Measurements from ENCODE around the gene EARS2. TPM values are rescaled to one million over a fixed set of nuclear protein-coding genes. Genes with fewer than 3 reads are reported as not detected.

Gene EARS2
- total RNA-seq, 1 donor from 2014 or later = 29.0 TPM

GRCh38 chr16:23497543-23497868 is 59.6 kb downstream of the EARS2 start:
- no peak for TF ChIP-seq CTCF (IDR thresholded peaks at IDR 0.05; ENCODE audit: unreplicated experiment)
- Mint-ChIP-seq H3K36me3 (peaks cover 7% of the 10 kb centered on the region), H3K9me3 (no peaks in the 10 kb centered on the region), H3K4me1 (peaks cover 11% of the 10 kb centered on the region), H3K27me3 (ENCODE audit: low read depth) (no peaks in the 10 kb centered on the region), H3K4me3 (peak overlapping the region; percentile 0), H3K27ac (peak overlapping the region; percentile 60)
- DNase-seq (ENCODE audit: low spot score in 2 of 2, unreplicated experiment in 2 of 2) = no peak

GRCh38 chr16:23496821-23497542 is 60.2 kb downstream of the EARS2 start:
- peaks cover 14% of the 10 kb centered on the region for H3K4me1 Mint-ChIP-seq
- no peaks in the 10 kb centered on the region for H3K9me3 Mint-ChIP-seq
- H3K4me3 Mint-ChIP-seq = peak overlapping the region; percentile 0
- peak overlapping the region; percentile 60 for H3K27ac Mint-ChIP-seq
- peaks cover 10% of the 10 kb centered on the region for H3K36me3 Mint-ChIP-seq
- no peak for TF ChIP-seq CTCF (IDR thresholded peaks at IDR 0.05; ENCODE audit: unreplicated experiment)
- H3K27me3 Mint-ChIP-seq (ENCODE audit: low read depth) = no peaks in the 10 kb centered on the region
- DNase-seq (ENCODE audit: low spot score in 2 of 2, unreplicated experiment in 2 of 2) = no peak

- peaks cover 17% of the 10 kb centered on the region for H3K36me3 Mint-ChIP-seq
- H3K4me3 Mint-ChIP-seq = no peak overlapping the region
- TF ChIP-seq CTCF (IDR thresholded peaks at IDR 0.05; ENCODE audit: unreplicated experiment) = no peak
- DNase-seq (ENCODE audit: low spot score in 2 of 2, unreplicated experiment in 2 of 2) = no peak
- H3K27ac Mint-ChIP-seq = no peak overlapping the region
- no peaks in the 10 kb centered on the region for H3K9me3 Mint-ChIP-seq
- H3K4me1 Mint-ChIP-seq = peaks cover 14% of the 10 kb centered on the region
- no peaks in the 10 kb centered on the region for H3K27me3 Mint-ChIP-seq (ENCODE audit: low read depth)
Measured at GRCh38 chr16:23495671-23496070, 61.5 kb downstream of the EARS2 start.

- peaks cover 27% of the 10 kb centered on the region for H3K36me3 Mint-ChIP-seq
- no peak for DNase-seq (ENCODE audit: low spot score in 2 of 2, unreplicated experiment in 2 of 2)
- no peaks in the 10 kb centered on the region for H3K9me3 Mint-ChIP-seq
- no peak overlapping the region for H3K4me3 Mint-ChIP-seq
- no peaks in the 10 kb centered on the region for H3K27me3 Mint-ChIP-seq (ENCODE audit: low read depth)
- H3K27ac Mint-ChIP-seq = no peak overlapping the region
- H3K4me1 Mint-ChIP-seq = peaks cover 14% of the 10 kb centered on the region
- no peak for TF ChIP-seq CTCF (IDR thresholded peaks at IDR 0.05; ENCODE audit: unreplicated experiment)
Measured at GRCh38 chr16:23494188-23494587, 63.0 kb downstream of the EARS2 start.

DNA sequence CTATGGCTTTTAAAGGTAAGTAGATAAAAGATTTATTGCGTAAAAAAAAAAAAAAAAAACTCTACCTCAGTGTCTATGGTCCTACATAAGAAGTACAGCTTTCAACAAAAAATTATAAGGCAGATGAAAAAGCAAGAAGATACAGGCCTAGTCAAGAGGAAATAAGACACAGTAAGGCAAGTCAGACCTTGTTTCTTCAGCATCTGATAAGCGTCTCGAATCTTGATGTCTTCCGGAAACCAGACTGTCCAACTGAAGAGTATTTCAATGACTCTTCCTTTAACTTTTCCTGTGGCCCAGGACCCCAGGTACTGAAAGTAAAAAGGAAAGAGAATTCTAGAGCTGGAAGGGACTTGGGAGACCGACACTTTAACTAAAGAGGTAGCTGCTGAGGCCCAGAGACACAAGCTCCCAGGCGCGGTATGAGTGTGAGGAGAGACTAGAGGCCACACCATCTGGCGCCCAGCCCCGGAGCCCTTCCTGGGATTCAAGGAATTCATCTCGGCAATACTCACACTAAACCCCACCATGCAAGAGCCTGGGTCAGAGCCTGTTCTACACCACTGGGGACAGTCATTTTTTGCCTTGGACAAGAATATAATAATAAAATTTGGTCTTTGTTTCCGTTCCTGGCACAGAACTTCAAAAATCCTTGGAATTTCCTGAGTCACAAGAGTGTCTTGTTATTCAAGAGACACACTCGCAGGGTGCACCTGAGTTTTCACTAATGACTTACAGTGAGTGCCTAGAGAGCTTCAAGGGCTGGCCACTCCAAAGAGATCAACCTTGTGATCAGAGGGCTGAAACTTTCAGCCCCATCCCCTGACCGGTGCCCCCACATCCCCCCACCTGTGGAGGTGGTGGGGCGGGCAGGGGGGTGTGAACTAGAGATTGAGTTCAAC is 65.4 kb downstream of the EARS2 start:
- Mint-ChIP-seq H3K4me3 (no peak overlapping the region), H3K27me3 (ENCODE audit: low read depth) (no peaks in the 10 kb centered on the region), H3K27ac (peak overlapping the region; percentile 75), H3K9me3 (no peaks in the 10 kb centered on the region), H3K4me1 (peaks cover 3% of the 10 kb centered on the region), H3K36me3 (peaks cover 27% of the 10 kb centered on the region)
- no peak for DNase-seq (ENCODE audit: low spot score in 2 of 2, unreplicated experiment in 2 of 2)
- no peak for TF ChIP-seq CTCF (IDR thresholded peaks at IDR 0.05; ENCODE audit: unreplicated experiment)
